ENCODE results near the gene GRM8.

Gene GRM8

GRCh38 chr7:126511046-126511445, 741.7 kb downstream of the GRM8 start (continued):
- no peak for TF ChIP-seq TSHZ1 (tag by site-specific recombination; IDR thresholded peaks at IDR 0.05; ENCODE audit: borderline replicate concordance)

GRCh38 chr7:126501617-126502016, 751.1 kb downstream of the GRM8 start:
- no peaks in the 10 kb centered on the region for H3K9me3 ChIP-seq (ENCODE audit: control insufficient read depth, insufficient read depth, low read depth, low read length)
- H3K27ac ChIP-seq (ENCODE audit: extremely low read depth, low read depth, low read length): no peak overlapping the region
- no peaks in the 10 kb centered on the region for H3K36me3 ChIP-seq (ENCODE audit: control insufficient read depth in 2 of 2, insufficient read depth in 1 of 2, low read length in 2 of 2)
- POLR2A ChIA-PET: no interaction called here
- CTCF ChIA-PET: no interaction called here
- TF ChIP-seq OVOL3 (tag by site-specific recombination; IDR thresholded peaks at IDR 0.05): no peak
- TF ChIP-seq, protein P1, sequence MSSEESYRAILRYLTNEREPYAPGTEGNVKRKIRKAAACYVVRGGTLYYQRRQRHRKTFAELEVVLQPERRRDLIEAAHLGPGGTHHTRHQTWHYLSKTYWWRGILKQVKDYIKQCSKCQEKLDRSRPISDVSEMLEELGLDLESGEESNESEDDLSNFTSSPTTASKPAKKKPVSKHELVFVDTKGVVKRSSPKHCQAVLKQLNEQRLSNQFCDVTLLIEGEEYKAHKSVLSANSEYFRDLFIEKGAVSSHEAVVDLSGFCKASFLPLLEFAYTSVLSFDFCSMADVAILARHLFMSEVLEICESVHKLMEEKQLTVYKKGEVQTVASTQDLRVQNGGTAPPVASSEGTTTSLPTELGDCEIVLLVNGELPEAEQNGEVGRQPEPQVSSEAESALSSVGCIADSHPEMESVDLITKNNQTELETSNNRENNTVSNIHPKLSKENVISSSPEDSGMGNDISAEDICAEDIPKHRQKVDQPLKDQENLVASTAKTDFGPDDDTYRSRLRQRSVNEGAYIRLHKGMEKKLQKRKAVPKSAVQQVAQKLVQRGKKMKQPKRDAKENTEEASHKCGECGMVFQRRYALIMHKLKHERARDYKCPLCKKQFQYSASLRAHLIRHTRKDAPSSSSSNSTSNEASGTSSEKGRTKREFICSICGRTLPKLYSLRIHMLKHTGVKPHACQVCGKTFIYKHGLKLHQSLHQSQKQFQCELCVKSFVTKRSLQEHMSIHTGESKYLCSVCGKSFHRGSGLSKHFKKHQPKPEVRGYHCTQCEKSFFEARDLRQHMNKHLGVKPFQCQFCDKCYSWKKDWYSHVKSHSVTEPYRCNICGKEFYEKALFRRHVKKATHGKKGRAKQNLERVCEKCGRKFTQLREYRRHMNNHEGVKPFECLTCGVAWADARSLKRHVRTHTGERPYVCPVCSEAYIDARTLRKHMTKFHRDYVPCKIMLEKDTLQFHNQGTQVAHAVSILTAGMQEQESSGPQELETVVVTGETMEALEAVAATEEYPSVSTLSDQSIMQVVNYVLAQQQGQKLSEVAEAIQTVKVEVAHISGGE (tag by site-specific recombination; conservative IDR thresholded peaks at IDR 0.05; ENCODE audit: low read depth): no peak
- no peak for TF ChIP-seq ZNF16 (tag by site-specific recombination; IDR thresholded peaks at IDR 0.05; ENCODE audit: low read depth)
- TF ChIP-seq ZNF501 (tag by site-specific recombination; IDR thresholded peaks at IDR 0.05): no peak
- TF ChIP-seq, protein P2, sequence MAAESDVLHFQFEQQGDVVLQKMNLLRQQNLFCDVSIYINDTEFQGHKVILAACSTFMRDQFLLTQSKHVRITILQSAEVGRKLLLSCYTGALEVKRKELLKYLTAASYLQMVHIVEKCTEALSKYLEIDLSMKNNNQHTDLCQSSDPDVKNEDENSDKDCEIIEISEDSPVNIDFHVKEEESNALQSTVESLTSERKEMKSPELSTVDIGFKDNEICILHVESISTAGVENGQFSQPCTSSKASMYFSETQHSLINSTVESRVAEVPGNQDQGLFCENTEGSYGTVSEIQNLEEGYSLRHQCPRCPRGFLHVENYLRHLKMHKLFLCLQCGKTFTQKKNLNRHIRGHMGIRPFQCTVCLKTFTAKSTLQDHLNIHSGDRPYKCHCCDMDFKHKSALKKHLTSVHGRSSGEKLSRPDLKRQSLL (tag by site-specific recombination; IDR thresholded peaks at IDR 0.05): no peak
- TF ChIP-seq, protein P3, sequence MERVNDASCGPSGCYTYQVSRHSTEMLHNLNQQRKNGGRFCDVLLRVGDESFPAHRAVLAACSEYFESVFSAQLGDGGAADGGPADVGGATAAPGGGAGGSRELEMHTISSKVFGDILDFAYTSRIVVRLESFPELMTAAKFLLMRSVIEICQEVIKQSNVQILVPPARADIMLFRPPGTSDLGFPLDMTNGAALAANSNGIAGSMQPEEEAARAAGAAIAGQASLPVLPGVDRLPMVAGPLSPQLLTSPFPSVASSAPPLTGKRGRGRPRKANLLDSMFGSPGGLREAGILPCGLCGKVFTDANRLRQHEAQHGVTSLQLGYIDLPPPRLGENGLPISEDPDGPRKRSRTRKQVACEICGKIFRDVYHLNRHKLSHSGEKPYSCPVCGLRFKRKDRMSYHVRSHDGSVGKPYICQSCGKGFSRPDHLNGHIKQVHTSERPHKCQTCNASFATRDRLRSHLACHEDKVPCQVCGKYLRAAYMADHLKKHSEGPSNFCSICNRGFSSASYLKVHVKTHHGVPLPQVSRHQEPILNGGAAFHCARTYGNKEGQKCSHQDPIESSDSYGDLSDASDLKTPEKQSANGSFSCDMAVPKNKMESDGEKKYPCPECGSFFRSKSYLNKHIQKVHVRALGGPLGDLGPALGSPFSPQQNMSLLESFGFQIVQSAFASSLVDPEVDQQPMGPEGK (tag by site-specific recombination; IDR thresholded peaks at IDR 0.05): no peak
- no peak for TF ChIP-seq ZFP69B (tag by site-specific recombination; IDR thresholded peaks at IDR 0.05)
- no peak for TF ChIP-seq ZNF280C (tag by site-specific recombination; IDR thresholded peaks at IDR 0.05)
- no peak for TF ChIP-seq YY1 (tag by site-specific recombination; IDR thresholded peaks at IDR 0.05)
- no peak for TF ChIP-seq SCRT1 (tag by site-specific recombination; IDR thresholded peaks at IDR 0.05; ENCODE audit: borderline replicate concordance)
- no peak for TF ChIP-seq ZBTB44 (tag by site-specific recombination; IDR thresholded peaks at IDR 0.05)
- TF ChIP-seq ZNF561 (tag by site-specific recombination; IDR thresholded peaks at IDR 0.05; ENCODE audit: borderline replicate concordance): no peak
- TF ChIP-seq ZNF529 (tag by site-specific recombination; IDR thresholded peaks at IDR 0.05; ENCODE audit: insufficient replicate concordance): no peak
- TF ChIP-seq ZNF785 (tag by site-specific recombination; IDR thresholded peaks at IDR 0.05): no peak
- no peak for TF ChIP-seq ZBTB26 (tag by site-specific recombination; optimal IDR thresholded peaks at IDR 0.05)
- H3K4me3 ChIP-seq (ENCODE audit: low read depth, low read length): no peak overlapping the region
- no peaks in the 10 kb centered on the region for H3K4me1 ChIP-seq (ENCODE audit: control insufficient read depth, insufficient read depth, low read length)
